GM06990 (cell line): ENCODE data around the gene CNTNAP2.

ENCODE experiments used
- DNase-seq: peaks from one replicate; pipeline ENCODE4 v3.0.0-alpha.2; 2011; ENCODE audit not compliant: insufficient read length; ENCODE audit errors: extremely low read depth
- H3K27me3 ChIP-seq: replicated peaks from 2 replicates; pipeline ENCODE4 v1.6.0; 2011; ENCODE audit warnings: low read length; ENCODE audit not compliant: control insufficient read depth, insufficient read depth
- H3K36me3 ChIP-seq: 2 replicates; pipeline ENCODE4 v1.5.1; 2011; ENCODE audit warnings: low read length; ENCODE audit not compliant: control insufficient read depth, insufficient read depth
- H3K4me3 ChIP-seq: replicated peaks from 2 replicates; pipeline ENCODE4 v1.5.1; 2011; ENCODE audit warnings: low read depth, mild to moderate bottlenecking, control low read depth, low read length
- CTCF ChIP-seq: IDR thresholded peaks from 2 replicates; pipeline ENCODE4 v1.5.1; 2011; ENCODE audit warnings: low read length, control low read depth, mild to moderate bottlenecking, inconsistent platforms; ENCODE audit not compliant: insufficient read depth, poor library complexity, severe bottlenecking

The CNTNAP2 gene

GRCh38 chr7:147060070-147060469, 943.5 kb downstream of the CNTNAP2 start:
- DNase-seq: no peak
- no peak for TF ChIP-seq CTCF
- Histone ChIP-seq H3K4me3 (no peak overlapping the region), H3K36me3 (no peaks in the 10 kb centered on the region), H3K27me3 (no peaks in the 10 kb centered on the region)

- TF ChIP-seq CTCF: no peak
- no peak for DNase-seq
- Histone ChIP-seq H3K36me3 (no peaks in the 10 kb centered on the region), H3K27me3 (no peaks in the 10 kb centered on the region), H3K4me3 (no peak overlapping the region)
Measured at GRCh38 chr7:147062897-147063296, 946.3 kb downstream of the CNTNAP2 start.

- no peak for DNase-seq
- TF ChIP-seq CTCF: no peak
- no peaks in the 10 kb centered on the region for H3K36me3 ChIP-seq
- no peaks in the 10 kb centered on the region for H3K27me3 ChIP-seq
- no peak overlapping the region for H3K4me3 ChIP-seq
Measured at GRCh38 chr7:147068842-147069241, 952.2 kb downstream of the CNTNAP2 start.

DNA sequence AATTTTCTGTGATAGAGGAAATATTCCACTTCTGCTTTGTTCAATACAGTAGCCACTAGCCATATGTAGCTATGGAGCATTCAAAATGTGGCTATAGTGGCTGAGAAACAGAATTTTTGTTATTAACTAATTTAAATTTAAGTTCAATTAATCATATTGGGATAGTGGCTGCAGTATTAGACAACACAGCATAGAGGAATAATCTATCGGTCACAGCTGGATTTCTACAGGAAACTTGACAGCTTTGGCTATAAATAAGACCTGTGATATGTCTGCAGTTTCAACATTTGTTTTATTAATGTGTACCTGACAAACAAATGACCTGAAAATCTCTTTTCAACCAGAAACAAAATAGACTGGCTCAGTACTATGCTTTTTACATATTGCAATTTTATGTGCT, 953.2 kb downstream of the CNTNAP2 start:
- no peak overlapping the region for H3K4me3 ChIP-seq
- H3K36me3 ChIP-seq: no peaks in the 10 kb centered on the region
- DNase-seq: no peak
- no peaks in the 10 kb centered on the region for H3K27me3 ChIP-seq
- no peak for TF ChIP-seq CTCF

GRCh38 chr7:147070886-147071285, 954.3 kb downstream of the CNTNAP2 start:
- Histone ChIP-seq H3K27me3 (no peaks in the 10 kb centered on the region), H3K36me3 (no peaks in the 10 kb centered on the region), H3K4me3 (no peak overlapping the region)
- no peak for DNase-seq
- TF ChIP-seq CTCF: no peak

GRCh38 chr7:147071536-147071935, 954.9 kb downstream of the CNTNAP2 start:
- Histone ChIP-seq H3K36me3 (no peaks in the 10 kb centered on the region), H3K27me3 (no peaks in the 10 kb centered on the region), H3K4me3 (no peak overlapping the region)
- no peak for TF ChIP-seq CTCF
- no peak for DNase-seq
